Activated CD4-positive, CD25-positive, alpha-beta regulatory T cell treated with anti-CD3 and anti-CD28 coated beads, Interleukin-2, amount 50 U/mL, for 16 hours (primary cell): Measurements from ENCODE around the gene EYS.

Source experiments
- DNase-seq: peaks from one replicate; pipeline ENCODE4 v3.0.0-alpha.2; 2020; ENCODE audit warnings: low read depth, low spot score

The EYS gene

GRCh38 chr6:65707126-65707826 is at the start of gene EYS:
Gene EYS, minus strand, starts transcription at chr6:65707226. Its CDS starts 211,816 bp downstream, at chr6:65495410.
- no peak for DNase-seq

GRCh38 chr6:65746302-65746701 is 39.3 kb upstream of the EYS start:
- DNase-seq, result no peak

GRCh38 chr6:65745614-65746013 is 38.6 kb upstream of the EYS start:
- DNase-seq, result no peak

GRCh38 chr6:65728879-65729479 is 22.0 kb upstream of the EYS start:
- no peak for DNase-seq

GRCh38 chr6:65719101-65719500 is 12.1 kb upstream of the EYS start:
- no peak for DNase-seq

- no peak for DNase-seq
Measured at GRCh38 chr6:65711531-65711930, 4.5 kb upstream of the EYS start.

- DNase-seq, result no peak
Measured at GRCh38 chr6:65709099-65709830, 2.2 kb upstream of the EYS start.

GRCh38 chr6:65708162-65708561 is 1.1 kb upstream of the EYS start:
- DNase-seq, result no peak

- DNase-seq, result no peak
Measured at GRCh38 chr6:65706436-65706835, 590 bp downstream of the EYS start.

- DNase-seq, result no peak
Measured at GRCh38 chr6:65701325-65701724, 5.7 kb downstream of the EYS start.

GRCh38 chr6:65700561-65700960 is 6.5 kb downstream of the EYS start:
- no peak for DNase-seq

- no peak for DNase-seq
Measured at GRCh38 chr6:65692109-65692508, 14.9 kb downstream of the EYS start.

GRCh38 chr6:65680232-65680631 is 26.8 kb downstream of the EYS start:
- no peak for DNase-seq

GRCh38 chr6:65671922-65672321 is 35.1 kb downstream of the EYS start:
- DNase-seq, result no peak

GRCh38 chr6:65667916-65668656 is 38.9 kb downstream of the EYS start:
- DNase-seq, result no peak

GRCh38 chr6:65650086-65650485 is 56.9 kb downstream of the EYS start:
- no peak for DNase-seq

- no peak for DNase-seq
Measured at GRCh38 chr6:65649392-65649791, 57.6 kb downstream of the EYS start.

- no peak for DNase-seq
Measured at GRCh38 chr6:65646544-65646943, 60.5 kb downstream of the EYS start.

- DNase-seq, result no peak
Measured at GRCh38 chr6:65642776-65643175, 64.2 kb downstream of the EYS start.

- no peak for DNase-seq
Measured at GRCh38 chr6:65638047-65638831, 68.8 kb downstream of the EYS start.

- no peak for DNase-seq
Measured at GRCh38 chr6:65637289-65638046, 69.6 kb downstream of the EYS start.
